Liver (tissue), 9 donors: ENCODE results near the gene PDGFD. TPM values are rescaled to one million over a fixed set of nuclear protein-coding genes. Genes with fewer than 3 reads are reported as not detected.

Source experiments
- DNase-seq: peaks from one replicate; pipeline ENCODE4 v3.0.0-alpha.2; 2017; ENCODE audit warnings: low spot score
- H3K27ac ChIP-seq, 2 donors: one replicate each; pipeline ENCODE4 v1.7.0; 2013; ENCODE audit warnings: inconsistent platforms in 2 of 2, low read length in 2 of 2, control low read depth in 1 of 2, low read depth in 1 of 2, mild to moderate bottlenecking in 1 of 2
- H3K27me3 ChIP-seq, 4 donors: one replicate each; pipeline versions ENCODE4 v1.6.1 to v1.7.0; 2013; ENCODE audit warnings: low read length in 3 of 4, inconsistent platforms in 1 of 4, mild to moderate bottlenecking in 1 of 4, moderate library complexity in 1 of 4; ENCODE audit not compliant: control insufficient read depth in 4 of 4, insufficient read depth in 4 of 4
- H3K36me3 ChIP-seq, 4 donors: one replicate each; pipeline versions ENCODE4 v1.6.1 to v1.7.0; 2013; ENCODE audit warnings: low read length in 3 of 4, mild to moderate bottlenecking in 3 of 4, low read depth in 1 of 4, moderate library complexity in 1 of 4; ENCODE audit not compliant: control insufficient read depth in 4 of 4, insufficient read depth in 3 of 4
- H3K4me1 ChIP-seq, 4 donors: one replicate each; pipeline versions ENCODE4 v1.6.1 to v1.7.0; 2013; ENCODE audit warnings: low read length in 3 of 4, mild to moderate bottlenecking in 3 of 4, moderate library complexity in 1 of 4; ENCODE audit not compliant: control insufficient read depth in 4 of 4, insufficient read depth in 4 of 4
- H3K4me3 ChIP-seq, 3 donors: one replicate each; pipeline versions ENCODE4 v1.6.1 to v1.7.0; 2013; ENCODE audit warnings: low read length in 3 of 3, control low read depth in 1 of 3, low read depth in 1 of 3, mild to moderate bottlenecking in 1 of 3
- H3K9ac ChIP-seq, 2 donors: one replicate each; pipeline ENCODE4 v1.7.0; 2013; ENCODE audit warnings: low read length in 2 of 2, mild to moderate bottlenecking in 2 of 2, moderate library complexity in 2 of 2, control low read depth in 1 of 2, low read depth in 1 of 2
- H3K9me3 ChIP-seq, 4 donors: one replicate each; pipeline versions ENCODE4 v1.6.1 to v1.7.0; 2013; ENCODE audit warnings: low read length in 3 of 4; ENCODE audit not compliant: control insufficient read depth in 4 of 4
- FOXA1 ChIP-seq: IDR thresholded peaks from 2 replicates; pipeline ENCODE4 v1.6.1; 2016; ENCODE audit warnings: antibody characterized with exemption
- FOXA2 ChIP-seq: IDR thresholded peaks from 2 replicates; pipeline ENCODE4 v1.6.1; 2016; ENCODE audit warnings: antibody characterized with exemption
- GABPA ChIP-seq, 2 donors: IDR thresholded peaks in 1 of 2; conservative IDR thresholded peaks in 1 of 2; 2 replicates each; pipeline ENCODE4 v1.6.1; 2016; ENCODE audit warnings: antibody characterized with exemption in 2 of 2, mild to moderate bottlenecking in 1 of 2, moderate library complexity in 1 of 2
- HNF4A ChIP-seq, 2 donors: conservative IDR thresholded peaks; 2 replicates each; pipeline ENCODE4 v1.6.1; 2016; ENCODE audit warnings: antibody characterized with exemption in 2 of 2, mild to moderate bottlenecking in 2 of 2
- HNF4G ChIP-seq: IDR thresholded peaks from 2 replicates; pipeline ENCODE4 v1.6.1; 2016; ENCODE audit warnings: antibody characterized with exemption
- JUND ChIP-seq, 2 donors: IDR thresholded peaks; 2 replicates each; pipeline ENCODE4 v1.6.1; 2016; ENCODE audit warnings: antibody characterized with exemption in 2 of 2
- NR2F2 ChIP-seq: IDR thresholded peaks from 2 replicates; pipeline ENCODE4 v1.6.1; 2016; ENCODE audit warnings: antibody characterized with exemption
- RAD21 ChIP-seq, 2 donors: IDR thresholded peaks; 2 replicates each; pipeline ENCODE4 v1.6.1; 2016; ENCODE audit warnings: antibody characterized with exemption in 2 of 2, mild to moderate bottlenecking in 2 of 2
- RXRA ChIP-seq, 2 donors: IDR thresholded peaks; 2 replicates each; pipeline ENCODE4 v1.6.1; 2017 to 2018; ENCODE audit warnings: antibody characterized with exemption in 2 of 2, mild to moderate bottlenecking in 1 of 2
- SP1 ChIP-seq: IDR thresholded peaks from 2 replicates; pipeline ENCODE4 v1.6.1; 2018; ENCODE audit warnings: antibody characterized with exemption, mild to moderate bottlenecking
- TAF1 ChIP-seq: conservative IDR thresholded peaks from 2 replicates; pipeline ENCODE4 v1.6.1; 2016; ENCODE audit warnings: antibody characterized with exemption, mild to moderate bottlenecking
- YY1 ChIP-seq: IDR thresholded peaks from 2 replicates; pipeline ENCODE4 v1.6.1; 2016; ENCODE audit warnings: antibody characterized with exemption, mild to moderate bottlenecking
- WGBS: extraction: QIAGEN DNeasy Blood & Tissue Kit; methylation state at CpG from one replicate; pipeline ENCODE4 v1.1.7; 2013; 5-methylcytosine and 5-hydroxymethylcytosine counted together
- polyA plus RNA-seq, 2 donors: library from polyadenylated mRNA; stranded (reverse) in 1 of 2; unstranded in 1 of 2; fragments of 200-250 nt in 1 of 2; fragments of >200 nt in 1 of 2; fragmentation: Nextera tagmentation in 1 of 2; extraction: Ambion mirVana in 1 of 2; gene quantifications; one replicate each; pipeline versions ENCODE4 v1.2.1 to v1.2.3, GENCODE V29; 2013 to 2015
- total RNA-seq, 2 donors: library from RNA; depleted of rRNA; stranded (reverse); fragments of >200 nt; gene quantifications; one replicate each; pipeline ENCODE4 v1.2.3, GENCODE V29; 2014
- TF ChIP-seq, protein P1 (sequence below): IDR thresholded peaks from 2 replicates; pipeline ENCODE4 v1.6.1; 2016; ENCODE audit warnings: antibody characterized with exemption, mild to moderate bottlenecking
- TF ChIP-seq, protein P2 (sequence below): fragments of 150-350 bp; IDR thresholded peaks from 2 replicates; pipeline ENCODE4 v1.5.1; 2017; ENCODE audit warnings: improper control_type of control experiment, low read depth, low read length; ENCODE audit not compliant: missing input control
- TF ChIP-seq, protein P3 (sequence below): IDR thresholded peaks from 2 replicates; pipeline ENCODE4 v1.6.1; 2016; ENCODE audit warnings: antibody characterized with exemption
- TF ChIP-seq, protein P4 (sequence below): IDR thresholded peaks from 2 replicates; pipeline ENCODE4 v1.6.1; 2016; ENCODE audit warnings: antibody characterized with exemption
- TF ChIP-seq, protein P5 (sequence below): IDR thresholded peaks from 2 replicates; pipeline ENCODE4 v1.6.1; 2016; ENCODE audit warnings: antibody characterized with exemption
- donor health status: healthy.
- donor health status: healthy.
- donor health status: healthy.
- donor health status: healthy.
- donor health status: healthy.

The PDGFD gene
- total and polyA plus RNA-seq, 4 donors: 1.0 to 3.3 (median 2.1) TPM

DNA sequence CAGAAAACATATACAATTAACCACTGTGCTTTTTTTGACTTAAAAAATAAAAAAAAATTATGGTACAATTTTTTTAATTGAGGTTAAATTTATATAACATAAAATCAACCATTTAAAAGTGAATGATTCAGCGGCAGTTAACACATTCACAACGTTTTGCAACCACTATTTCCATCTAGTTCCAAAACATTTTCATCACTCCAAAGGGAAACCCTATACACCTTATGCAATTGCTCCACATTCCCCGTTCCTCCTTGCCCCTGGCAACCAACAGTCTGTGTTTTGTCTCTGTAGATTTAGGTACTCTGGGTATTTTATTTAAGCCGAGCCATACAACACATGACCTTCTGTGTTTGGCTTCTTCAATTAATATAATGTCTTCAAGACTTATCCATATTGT lies 112.2 kb downstream of the PDGFD start:
- no peaks in the 10 kb centered on the region for H3K9me3 ChIP-seq
- 67% methylated on average over 4 of the region's 4 CpGs for WGBS
- no peak for TF ChIP-seq HNF4A (conservative IDR thresholded peaks at IDR 0.05)
- TF ChIP-seq FOXA1: no peak
- TF ChIP-seq SP1: no peak
- no peak for TF ChIP-seq RAD21 (IDR thresholded peaks at IDR 0.05)
- TF ChIP-seq, protein P1, sequence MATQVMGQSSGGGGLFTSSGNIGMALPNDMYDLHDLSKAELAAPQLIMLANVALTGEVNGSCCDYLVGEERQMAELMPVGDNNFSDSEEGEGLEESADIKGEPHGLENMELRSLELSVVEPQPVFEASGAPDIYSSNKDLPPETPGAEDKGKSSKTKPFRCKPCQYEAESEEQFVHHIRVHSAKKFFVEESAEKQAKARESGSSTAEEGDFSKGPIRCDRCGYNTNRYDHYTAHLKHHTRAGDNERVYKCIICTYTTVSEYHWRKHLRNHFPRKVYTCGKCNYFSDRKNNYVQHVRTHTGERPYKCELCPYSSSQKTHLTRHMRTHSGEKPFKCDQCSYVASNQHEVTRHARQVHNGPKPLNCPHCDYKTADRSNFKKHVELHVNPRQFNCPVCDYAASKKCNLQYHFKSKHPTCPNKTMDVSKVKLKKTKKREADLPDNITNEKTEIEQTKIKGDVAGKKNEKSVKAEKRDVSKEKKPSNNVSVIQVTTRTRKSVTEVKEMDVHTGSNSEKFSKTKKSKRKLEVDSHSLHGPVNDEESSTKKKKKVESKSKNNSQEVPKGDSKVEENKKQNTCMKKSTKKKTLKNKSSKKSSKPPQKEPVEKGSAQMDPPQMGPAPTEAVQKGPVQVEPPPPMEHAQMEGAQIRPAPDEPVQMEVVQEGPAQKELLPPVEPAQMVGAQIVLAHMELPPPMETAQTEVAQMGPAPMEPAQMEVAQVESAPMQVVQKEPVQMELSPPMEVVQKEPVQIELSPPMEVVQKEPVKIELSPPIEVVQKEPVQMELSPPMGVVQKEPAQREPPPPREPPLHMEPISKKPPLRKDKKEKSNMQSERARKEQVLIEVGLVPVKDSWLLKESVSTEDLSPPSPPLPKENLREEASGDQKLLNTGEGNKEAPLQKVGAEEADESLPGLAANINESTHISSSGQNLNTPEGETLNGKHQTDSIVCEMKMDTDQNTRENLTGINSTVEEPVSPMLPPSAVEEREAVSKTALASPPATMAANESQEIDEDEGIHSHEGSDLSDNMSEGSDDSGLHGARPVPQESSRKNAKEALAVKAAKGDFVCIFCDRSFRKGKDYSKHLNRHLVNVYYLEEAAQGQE: no peak
- no peak for TF ChIP-seq FOXA2
- no peak for TF ChIP-seq NR2F2
- TF ChIP-seq, protein P2, sequence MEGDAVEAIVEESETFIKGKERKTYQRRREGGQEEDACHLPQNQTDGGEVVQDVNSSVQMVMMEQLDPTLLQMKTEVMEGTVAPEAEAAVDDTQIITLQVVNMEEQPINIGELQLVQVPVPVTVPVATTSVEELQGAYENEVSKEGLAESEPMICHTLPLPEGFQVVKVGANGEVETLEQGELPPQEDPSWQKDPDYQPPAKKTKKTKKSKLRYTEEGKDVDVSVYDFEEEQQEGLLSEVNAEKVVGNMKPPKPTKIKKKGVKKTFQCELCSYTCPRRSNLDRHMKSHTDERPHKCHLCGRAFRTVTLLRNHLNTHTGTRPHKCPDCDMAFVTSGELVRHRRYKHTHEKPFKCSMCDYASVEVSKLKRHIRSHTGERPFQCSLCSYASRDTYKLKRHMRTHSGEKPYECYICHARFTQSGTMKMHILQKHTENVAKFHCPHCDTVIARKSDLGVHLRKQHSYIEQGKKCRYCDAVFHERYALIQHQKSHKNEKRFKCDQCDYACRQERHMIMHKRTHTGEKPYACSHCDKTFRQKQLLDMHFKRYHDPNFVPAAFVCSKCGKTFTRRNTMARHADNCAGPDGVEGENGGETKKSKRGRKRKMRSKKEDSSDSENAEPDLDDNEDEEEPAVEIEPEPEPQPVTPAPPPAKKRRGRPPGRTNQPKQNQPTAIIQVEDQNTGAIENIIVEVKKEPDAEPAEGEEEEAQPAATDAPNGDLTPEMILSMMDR: no peak
- H3K9ac ChIP-seq: no peak overlapping the region
- H3K4me3 ChIP-seq: no peak overlapping the region
- H3K27ac ChIP-seq: no peak overlapping the region
- H3K36me3 ChIP-seq: no peaks in the 10 kb centered on the region
- H3K4me1 ChIP-seq: no peaks in the 10 kb centered on the region
- DNase-seq: no peak
- no peaks in the 10 kb centered on the region for H3K27me3 ChIP-seq

DNA sequence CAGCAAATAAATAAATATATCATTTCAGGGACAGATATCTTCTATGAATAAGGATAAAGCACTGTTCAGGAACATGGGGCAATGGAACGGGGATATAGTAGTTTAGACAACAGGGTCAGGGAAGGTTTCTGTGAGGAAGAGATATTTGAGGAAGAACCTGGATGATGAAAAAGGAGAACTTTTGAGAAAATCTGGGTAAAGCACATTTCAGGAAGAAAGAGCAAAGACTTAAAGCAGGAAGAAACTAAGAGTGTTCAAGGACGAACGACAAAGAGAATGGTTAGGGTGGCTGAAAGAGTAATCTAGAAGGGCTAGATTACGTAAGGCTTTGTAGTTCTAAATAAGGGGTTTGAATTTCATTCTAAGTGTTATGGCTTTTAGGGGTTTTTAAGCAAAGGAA lies 114.8 kb downstream of the PDGFD start:
- no peaks in the 10 kb centered on the region for H3K4me1 ChIP-seq
- H3K9ac ChIP-seq: no peak overlapping the region
- WGBS: 72% methylated on average over 4 of the region's 4 CpGs
- H3K36me3 ChIP-seq: no peaks in the 10 kb centered on the region
- H3K9me3 ChIP-seq: no peaks in the 10 kb centered on the region
- no peak overlapping the region for H3K27ac ChIP-seq
- no peak for TF ChIP-seq GABPA (IDR thresholded peaks at IDR 0.05 in 1 of 2, conservative IDR thresholded peaks at IDR 0.05 in 1 of 2)
- no peak for TF ChIP-seq TAF1
- TF ChIP-seq NR2F2: no peak
- no peak for TF ChIP-seq YY1
- no peak for TF ChIP-seq HNF4A (conservative IDR thresholded peaks at IDR 0.05)
- TF ChIP-seq, protein P3, sequence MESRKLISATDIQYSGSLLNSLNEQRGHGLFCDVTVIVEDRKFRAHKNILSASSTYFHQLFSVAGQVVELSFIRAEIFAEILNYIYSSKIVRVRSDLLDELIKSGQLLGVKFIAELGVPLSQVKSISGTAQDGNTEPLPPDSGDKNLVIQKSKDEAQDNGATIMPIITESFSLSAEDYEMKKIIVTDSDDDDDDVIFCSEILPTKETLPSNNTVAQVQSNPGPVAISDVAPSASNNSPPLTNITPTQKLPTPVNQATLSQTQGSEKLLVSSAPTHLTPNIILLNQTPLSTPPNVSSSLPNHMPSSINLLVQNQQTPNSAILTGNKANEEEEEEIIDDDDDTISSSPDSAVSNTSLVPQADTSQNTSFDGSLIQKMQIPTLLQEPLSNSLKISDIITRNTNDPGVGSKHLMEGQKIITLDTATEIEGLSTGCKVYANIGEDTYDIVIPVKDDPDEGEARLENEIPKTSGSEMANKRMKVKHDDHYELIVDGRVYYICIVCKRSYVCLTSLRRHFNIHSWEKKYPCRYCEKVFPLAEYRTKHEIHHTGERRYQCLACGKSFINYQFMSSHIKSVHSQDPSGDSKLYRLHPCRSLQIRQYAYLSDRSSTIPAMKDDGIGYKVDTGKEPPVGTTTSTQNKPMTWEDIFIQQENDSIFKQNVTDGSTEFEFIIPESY: no peak
- TF ChIP-seq, protein P2: no peak
- TF ChIP-seq, protein P4, sequence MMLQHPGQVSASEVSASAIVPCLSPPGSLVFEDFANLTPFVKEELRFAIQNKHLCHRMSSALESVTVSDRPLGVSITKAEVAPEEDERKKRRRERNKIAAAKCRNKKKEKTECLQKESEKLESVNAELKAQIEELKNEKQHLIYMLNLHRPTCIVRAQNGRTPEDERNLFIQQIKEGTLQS: no peak
- TF ChIP-seq FOXA2: no peak
- no peak for TF ChIP-seq RXRA (IDR thresholded peaks at IDR 0.05)
- no peak for TF ChIP-seq JUND (IDR thresholded peaks at IDR 0.05)
- TF ChIP-seq, protein P1: no peak
- no peak for TF ChIP-seq FOXA1
- TF ChIP-seq, protein P5, sequence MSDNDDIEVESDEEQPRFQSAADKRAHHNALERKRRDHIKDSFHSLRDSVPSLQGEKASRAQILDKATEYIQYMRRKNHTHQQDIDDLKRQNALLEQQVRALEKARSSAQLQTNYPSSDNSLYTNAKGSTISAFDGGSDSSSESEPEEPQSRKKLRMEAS: no peak
- no peak for TF ChIP-seq RAD21 (IDR thresholded peaks at IDR 0.05)
- TF ChIP-seq HNF4G: no peak
- no peak for DNase-seq
- H3K27me3 ChIP-seq: no peaks in the 10 kb centered on the region
- no peak overlapping the region for H3K4me3 ChIP-seq
